Measurements from ENCODE around the gene CHCHD6.

Gene CHCHD6

DNA sequence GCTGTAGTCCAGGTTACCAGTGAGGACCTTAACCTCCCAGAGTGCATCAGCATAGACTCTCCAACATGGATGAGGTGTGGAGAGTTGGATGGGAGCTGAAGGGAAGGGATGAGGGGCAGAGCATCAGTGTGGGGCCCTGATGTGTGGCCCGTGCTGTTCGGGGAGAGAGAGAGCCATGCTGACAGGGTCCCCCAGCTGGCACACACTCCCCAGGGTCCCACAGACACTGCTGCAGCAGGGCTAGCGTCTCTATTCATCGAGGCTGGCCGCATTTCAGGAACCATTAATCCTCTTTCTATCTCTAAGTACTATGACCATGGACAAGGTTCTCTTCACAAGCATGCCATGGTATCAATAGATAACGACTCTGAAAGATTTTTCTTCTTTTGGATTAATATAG lies 192.9 kb downstream of the CHCHD6 start:
- CTCF ChIA-PET = interaction anchor here (0.6 kb wide), 1 partner anchor 25 kb away, joined by 3 read pairs; no protein-coding TSS in a partner anchor
- DNase-seq (ENCODE audit: extremely low spot score) = no peak
- POLR2A ChIA-PET = no interaction called here
- TF ChIP-seq ELF4 (IDR thresholded peaks at IDR 0.05) = no peak
- TF ChIP-seq TARDBP (IDR thresholded peaks at IDR 0.05) = no peak

GRCh38 chr3:126897943-126898342 lies 193.9 kb downstream of the CHCHD6 start:
- POLR2A ChIA-PET = interaction anchor here (0.6 kb wide), 1 partner anchor 708 kb away, joined by 3 read pairs; no protein-coding TSS in a partner anchor
- TF ChIP-seq FOXA1 (IDR thresholded peaks at IDR 0.05) (no peak), HDGF (IDR thresholded peaks at IDR 0.05; ENCODE audit: borderline replicate concordance) (no peak), SP1 (IDR thresholded peaks at IDR 0.05) (no peak), FOXM1 (IDR thresholded peaks at IDR 0.05; ENCODE audit: borderline replicate concordance) (no peak), ZNF384 (IDR thresholded peaks at IDR 0.05) (no peak), CTBP1 (IDR thresholded peaks at IDR 0.05; ENCODE audit: borderline replicate concordance) (no peak), L3MBTL2 (conservative IDR thresholded peaks at IDR 0.05) (no peak), ELF4 (IDR thresholded peaks at IDR 0.05) (no peak), SUZ12 (IDR thresholded peaks at IDR 0.05) (no peak), ARNT (IDR thresholded peaks at IDR 0.05) (no peak)
- TF ChIP-seq, protein P1, sequence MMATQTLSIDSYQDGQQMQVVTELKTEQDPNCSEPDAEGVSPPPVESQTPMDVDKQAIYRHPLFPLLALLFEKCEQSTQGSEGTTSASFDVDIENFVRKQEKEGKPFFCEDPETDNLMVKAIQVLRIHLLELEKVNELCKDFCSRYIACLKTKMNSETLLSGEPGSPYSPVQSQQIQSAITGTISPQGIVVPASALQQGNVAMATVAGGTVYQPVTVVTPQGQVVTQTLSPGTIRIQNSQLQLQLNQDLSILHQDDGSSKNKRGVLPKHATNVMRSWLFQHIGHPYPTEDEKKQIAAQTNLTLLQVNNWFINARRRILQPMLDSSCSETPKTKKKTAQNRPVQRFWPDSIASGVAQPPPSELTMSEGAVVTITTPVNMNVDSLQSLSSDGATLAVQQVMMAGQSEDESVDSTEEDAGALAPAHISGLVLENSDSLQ (IDR thresholded peaks at IDR 0.05) = no peak
- CTCF ChIA-PET = interaction anchor here (0.6 kb wide), 1 partner anchor 24 kb away, joined by 3 read pairs; no protein-coding TSS in a partner anchor
- no peak for DNase-seq (ENCODE audit: extremely low spot score)

DNA sequence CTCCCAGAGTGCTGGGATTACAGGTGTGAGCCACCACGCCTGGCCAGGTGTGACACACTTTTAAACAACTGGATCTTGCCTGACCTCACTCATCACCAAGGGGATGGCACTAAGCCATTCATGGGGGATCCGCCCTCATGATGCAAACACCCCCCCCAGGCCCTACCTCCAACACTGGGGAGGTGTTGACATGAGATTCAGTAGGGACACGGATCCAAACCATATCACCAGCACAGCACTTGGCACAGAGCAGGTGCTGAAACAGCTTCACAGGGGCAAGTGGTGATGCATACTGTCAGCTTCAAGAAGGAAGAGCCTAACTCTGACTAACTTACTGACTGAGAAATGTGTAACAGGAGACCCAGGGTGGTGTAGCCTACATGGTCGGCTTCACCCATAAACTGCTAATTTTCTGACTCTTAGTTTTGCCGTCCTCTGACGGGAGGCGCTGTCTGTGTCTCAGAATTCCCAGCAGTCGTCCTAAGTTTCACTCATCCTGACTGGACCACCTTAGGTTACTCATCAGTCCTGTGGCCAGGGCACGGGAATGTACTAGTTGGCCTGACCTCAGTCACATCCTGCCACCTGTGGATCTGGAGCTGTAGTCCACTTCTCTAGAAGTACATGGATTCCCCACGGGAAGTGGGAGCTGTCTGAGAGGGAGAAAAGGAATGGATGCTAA lies 197.0 kb downstream of the CHCHD6 start:
- no peak for DNase-seq (ENCODE audit: extremely low spot score)
- ChIA-PET POLR2A (no interaction called here), CTCF (no interaction called here)
- TF ChIP-seq L3MBTL2 (conservative IDR thresholded peaks at IDR 0.05) (no peak), FOXM1 (IDR thresholded peaks at IDR 0.05; ENCODE audit: borderline replicate concordance) (no peak), ZNF384 (IDR thresholded peaks at IDR 0.05) (no peak), HDGF (IDR thresholded peaks at IDR 0.05; ENCODE audit: borderline replicate concordance) (no peak), SUZ12 (IDR thresholded peaks at IDR 0.05) (no peak), TARDBP (IDR thresholded peaks at IDR 0.05) (no peak), BHLHE40 (IDR thresholded peaks at IDR 0.05; ENCODE audit: borderline replicate concordance) (no peak), ARNT (IDR thresholded peaks at IDR 0.05) (no peak), CTBP1 (IDR thresholded peaks at IDR 0.05; ENCODE audit: borderline replicate concordance) (no peak), ELF4 (IDR thresholded peaks at IDR 0.05) (no peak), NFRKB (IDR thresholded peaks at IDR 0.05) (no peak), SP1 (IDR thresholded peaks at IDR 0.05) (no peak), FOXA1 (IDR thresholded peaks at IDR 0.05) (no peak), FOXK2 (IDR thresholded peaks at IDR 0.05) (no peak), LEF1 (IDR thresholded peaks at IDR 0.05; ENCODE audit: borderline replicate concordance) (no peak)
- TF ChIP-seq, protein P1 (IDR thresholded peaks at IDR 0.05) = no peak

GRCh38 chr3:126901631-126902030 lies 197.6 kb downstream of the CHCHD6 start:
- TF ChIP-seq TARDBP (IDR thresholded peaks at IDR 0.05) = no peak
- TF ChIP-seq SP1 (IDR thresholded peaks at IDR 0.05) = no peak
- no peak for TF ChIP-seq NFRKB (IDR thresholded peaks at IDR 0.05)
- TF ChIP-seq, protein P1 (IDR thresholded peaks at IDR 0.05) = no peak
- no peak for TF ChIP-seq L3MBTL2 (conservative IDR thresholded peaks at IDR 0.05)
- no peak for TF ChIP-seq HDGF (IDR thresholded peaks at IDR 0.05; ENCODE audit: borderline replicate concordance)
- no peak for TF ChIP-seq FOXK2 (IDR thresholded peaks at IDR 0.05)
- TF ChIP-seq ELF4 (IDR thresholded peaks at IDR 0.05) = no peak
- no peak for TF ChIP-seq BHLHE40 (IDR thresholded peaks at IDR 0.05; ENCODE audit: borderline replicate concordance)
- no peak for TF ChIP-seq CTBP1 (IDR thresholded peaks at IDR 0.05; ENCODE audit: borderline replicate concordance)
- no peak for TF ChIP-seq ZNF384 (IDR thresholded peaks at IDR 0.05)
- no peak for TF ChIP-seq FOXA1 (IDR thresholded peaks at IDR 0.05)
- no peak for TF ChIP-seq SUZ12 (IDR thresholded peaks at IDR 0.05)
- no peak for TF ChIP-seq LEF1 (IDR thresholded peaks at IDR 0.05; ENCODE audit: borderline replicate concordance)
- CTCF ChIA-PET = no interaction called here
- DNase-seq (ENCODE audit: extremely low spot score) = no peak
- POLR2A ChIA-PET = no interaction called here

DNA sequence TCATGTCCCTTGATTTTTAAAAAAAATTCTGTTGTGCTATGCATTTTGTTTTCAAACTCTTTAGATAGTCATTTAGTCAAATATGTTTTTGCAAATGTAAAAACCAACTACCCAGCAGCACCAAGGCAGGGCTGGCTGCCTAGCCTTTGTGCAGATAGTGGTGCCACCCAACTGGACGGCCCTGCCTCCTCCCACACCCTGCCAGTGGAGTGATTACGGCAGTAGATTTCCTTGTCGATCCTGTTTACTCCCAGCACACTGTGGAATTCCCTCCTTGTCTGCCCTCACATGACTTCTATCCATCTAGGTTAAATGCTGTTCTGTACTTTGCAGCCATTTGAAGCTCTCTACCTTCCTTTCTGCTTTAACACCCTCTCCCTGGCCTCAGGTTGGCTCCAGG lies 199.5 kb downstream of the CHCHD6 start:
- TF ChIP-seq ARNT (IDR thresholded peaks at IDR 0.05) (no peak), ELF4 (IDR thresholded peaks at IDR 0.05) (no peak), SP1 (IDR thresholded peaks at IDR 0.05) (no peak), ZNF384 (IDR thresholded peaks at IDR 0.05) (no peak), CTBP1 (IDR thresholded peaks at IDR 0.05; ENCODE audit: borderline replicate concordance) (no peak), SUZ12 (IDR thresholded peaks at IDR 0.05) (no peak), BHLHE40 (IDR thresholded peaks at IDR 0.05; ENCODE audit: borderline replicate concordance) (no peak), L3MBTL2 (conservative IDR thresholded peaks at IDR 0.05) (no peak), FOXA1 (IDR thresholded peaks at IDR 0.05) (no peak), NFRKB (IDR thresholded peaks at IDR 0.05) (no peak), TARDBP (IDR thresholded peaks at IDR 0.05) (no peak), FOXM1 (IDR thresholded peaks at IDR 0.05; ENCODE audit: borderline replicate concordance) (no peak), HDGF (IDR thresholded peaks at IDR 0.05; ENCODE audit: borderline replicate concordance) (no peak), FOXK2 (IDR thresholded peaks at IDR 0.05) (no peak), LEF1 (IDR thresholded peaks at IDR 0.05; ENCODE audit: borderline replicate concordance) (no peak)
- TF ChIP-seq, protein P1 (IDR thresholded peaks at IDR 0.05) = no peak
- DNase-seq (ENCODE audit: extremely low spot score) = no peak
- CTCF ChIA-PET = no interaction called here
- POLR2A ChIA-PET = no interaction called here

All from HEK293T (cell line).